Caki2 (cell line): ENCODE data around the gene STRN. TPM values are rescaled to one million over a fixed set of nuclear protein-coding genes. Genes with fewer than 3 reads are reported as not detected.
A peak's percentile ranks its signal among the peaks of the same experiment; 100 is the strongest.
"Not testable (repeated sequence)": the region's sequence is repeated elsewhere in the genome, so short reads cannot be mapped to it uniquely, and the experiment has no call there.

ENCODE experiments used
- DNase-seq: peaks from one replicate; pipeline ENCODE4 v3.0.0-alpha.2; 2015; ENCODE audit warnings: low read depth
- in situ Hi-C: cut with HindIII; loops from 2 replicates; pipeline ENCODE4 v1.10.0; 2016; ENCODE audit warnings: low sequenced_read_pairs, low pct_unique_long_range_greater_than_20kb, mixed read lengths
- total RNA-seq: library from RNA; depleted of rRNA; stranded (reverse); fragments of >200 nt; shearing (Covaris generic); gene quantifications from 2 replicates; pipeline ENCODE4 v1.2.3, GENCODE V29; 2014; ENCODE audit warnings: low replicate concordance

STRN gene
- total RNA-seq, 1 experiment from 2014 or later: 5.7 TPM

GRCh38 chr2:36965751-36966369 lies 476 bp downstream of the STRN start:
- in situ Hi-C loops: no loop called here
- DNase-seq: peak; percentile 33

- DNase-seq: no peak
- in situ Hi-C loops: no loop called here
Measured at GRCh38 chr2:36965206-36965605, 1.1 kb downstream of the STRN start.

GRCh38 chr2:36964496-36965058 lies 1.8 kb downstream of the STRN start:
- no peak for DNase-seq
- in situ Hi-C loops: no loop called here

GRCh38 chr2:36963734-36964133 lies 2.6 kb downstream of the STRN start:
- no peak for DNase-seq
- in situ Hi-C loops: no loop called here

GRCh38 chr2:36963106-36963505 lies 3.2 kb downstream of the STRN start:
- in situ Hi-C loops: no loop called here
- no peak for DNase-seq

- in situ Hi-C loops: no loop called here
- DNase-seq: no peak
Measured at GRCh38 chr2:36960773-36961172, 5.6 kb downstream of the STRN start.

GRCh38 chr2:36960005-36960675 lies 6.2 kb downstream of the STRN start:
- DNase-seq: no peak

GRCh38 chr2:36954977-36955607 lies 11.2 kb downstream of the STRN start:
- DNase-seq: no peak
- in situ Hi-C loops: no loop called here

More at GRCh38 chr2:36960005-36960675, 6.2 kb downstream of the STRN start:
- in situ Hi-C loops: no loop called here

GRCh38 chr2:36952748-36953197 lies 13.6 kb downstream of the STRN start:
- DNase-seq: peak; percentile 78
- in situ Hi-C loops: no loop called here

GRCh38 chr2:36951574-36951973 lies 14.8 kb downstream of the STRN start:
- in situ Hi-C loops: no loop called here
- peak; percentile 46 for DNase-seq

GRCh38 chr2:36951027-36951518 lies 15.3 kb downstream of the STRN start:
- DNase-seq: no peak
- in situ Hi-C loops: no loop called here

- in situ Hi-C loops: no loop called here
- DNase-seq: no peak
Measured at GRCh38 chr2:36949845-36950244, 16.5 kb downstream of the STRN start.

GRCh38 chr2:36945240-36945639 lies 21.1 kb downstream of the STRN start:
- DNase-seq, in situ Hi-C loops: not testable (repeated sequence)

GRCh38 chr2:36941867-36942266 lies 24.5 kb downstream of the STRN start:
- in situ Hi-C loops: no loop called here
- no peak for DNase-seq

- DNase-seq, in situ Hi-C loops: not testable (repeated sequence)
Measured at GRCh38 chr2:36936526-36936925, 29.8 kb downstream of the STRN start.

- DNase-seq, in situ Hi-C loops: not testable (repeated sequence)
Measured at GRCh38 chr2:36931688-36932087, 34.6 kb downstream of the STRN start.

GRCh38 chr2:36930787-36931410 lies 35.4 kb downstream of the STRN start:
- peak; percentile 53 for DNase-seq
- in situ Hi-C loops: not testable (repeated sequence)
